Heart right ventricle (tissue), 16 donors: ENCODE measurements around the gene S100P. TPM values are rescaled to one million over a fixed set of nuclear protein-coding genes. Genes with fewer than 3 reads are reported as not detected.

Experiments
- ATAC-seq, 8 donors: fragments of 200-7000 bp; cut with Tn5 transposase; one replicate each; pipeline ENCODE4 v1.9.1; 2020; ENCODE audit warnings: mild to moderate bottlenecking in 8 of 8, moderate library complexity in 8 of 8, moderate number of reproducible peaks in 1 of 8
- DNase-seq, 2 donors: peaks; one replicate each; pipeline ENCODE4 v3.0.0-alpha.2; 2020
- H3K27ac ChIP-seq, 10 donors: fragments of 200-600 bp; sonication (generic) in 2 of 10; one replicate each; pipeline versions ENCODE4 v1.5.0 to v1.8.0; 2020 to 2022; ENCODE audit warnings: mild to moderate bottlenecking in 3 of 10
- H3K27me3 ChIP-seq, 7 donors: fragments of 200-600 bp; one replicate each; pipeline ENCODE4 v1.8.0; 2021 to 2022; ENCODE audit warnings: mild to moderate bottlenecking in 2 of 7
- H3K36me3 ChIP-seq, 9 donors: fragments of 200-600 bp; sonication (generic) in 1 of 9; one replicate each; pipeline versions ENCODE4 v1.5.0 to v1.8.0; 2020 to 2022; ENCODE audit warnings: mild to moderate bottlenecking in 2 of 9
- H3K4me1 ChIP-seq, 9 donors: fragments of 200-600 bp; sonication (generic) in 1 of 9; one replicate each; pipeline versions ENCODE4 v1.5.0 to v1.8.0; 2020 to 2022; ENCODE audit warnings: mild to moderate bottlenecking in 4 of 9
- H3K4me3 ChIP-seq, 10 donors: fragments of 200-600 bp; sonication (generic) in 2 of 10; one replicate each; pipeline versions ENCODE4 v1.5.0 to v1.8.0; 2020 to 2022; ENCODE audit warnings: mild to moderate bottlenecking in 7 of 10, moderate library complexity in 2 of 10
- H3K9me3 ChIP-seq, 11 donors: fragments of 200-600 bp in 10 of 11; sonication (generic) in 2 of 11; one replicate each; pipeline versions ENCODE4 v1.5.0 to v1.8.0; 2013 to 2022; ENCODE audit warnings: mild to moderate bottlenecking in 2 of 11, control low read depth in 1 of 11, moderate library complexity in 1 of 11
- WGBS, 2 donors: extraction: QIAGEN DNeasy Blood & Tissue Kit; methylation state at CpG; one replicate each; pipeline ENCODE4 v1.1.7; 2013; ENCODE audit warnings: inconsistent platforms in 1 of 2; 5-methylcytosine and 5-hydroxymethylcytosine counted together
- intact Hi-C, 10 donors: fragments of 100-400 bp; cut with DNase I; formaldehyde crosslinking; loops; one replicate each; pipeline versions ENCODE4 v1.11.1 to v1.14.2; 2022
- polyA plus RNA-seq, 2 donors: library from polyadenylated mRNA; stranded (reverse); fragments of 200-250 nt; gene quantifications; one replicate each; pipeline ENCODE4 v1.2.3, GENCODE V29; 2013
- total RNA-seq, 10 donors: library from RNA; stranded (reverse); fragmentation: NEBNext Ultra II Directional in 3 of 10; extraction: Animal tissue kit (Norgen Biotek cat#: 25700) in 3 of 10; gene quantifications; one replicate each; pipeline versions ENCODE4 v1.2.1 to v1.2.4, GENCODE V29; 2021 to 2023
- TF ChIP-seq, protein P1 (sequence below), 9 donors: fragments of 200-600 bp; sonication (generic) in 2 of 9; IDR thresholded peaks; one replicate each; pipeline versions ENCODE4 v1.5.0 to v1.8.0; 2021 to 2022; ENCODE audit warnings: antibody characterized with exemption in 9 of 9, mild to moderate bottlenecking in 5 of 9, moderate library complexity in 1 of 9
- donor health status: Arrhythmogenic right ventricular cardiomyopathy.
- donor health status: ischemic (EF 13 %, LVEDD 7.1; RV severe dilation, severe dysfunction).
- donor health status: healthy with polysubstance abuse.
- donor health status: DM: no; HTN: yes; CAD: no.
- donor health status: DM: no; HTN: no; CAD: no.
- donor health status: ischemic (EF 25% LVEDD 6.9; RV normal size, moderate dysfunction).
- donor health status: ischemic (EF 25% LVEDD 5.7; RV mildly dilated, moderate dysfunction).
- donor health status: healthy.
- donor health status: DM: yes; HTN: yes; CAD: no.
- donor health status: Ischemic cardiomyopathy.
- donor health status: ischemic (EF 35%, LVEDD 5.7; RV mildly dilated, moderate dysfunction).
- donor health status: nonischemic (EF 11% LVEDD 7.7; RV severe dilation, severe dysfunction).
- donor health status: DM: yes; HTN: yes; CAD: no.
- donor health status: PGD.
- donor health status: ischemic (EF 29% LVEDD 5.4; RV normal size, mild dysfunction).
- donor health status: nonischemic (EF 23%, LVEDD 6.1; RV moderate dilation, normal function).

The S100P gene
- total and polyA plus RNA-seq, 12 donors = 0.22 to 8.2 (median 1.4) TPM; not detected in 4

DNA sequence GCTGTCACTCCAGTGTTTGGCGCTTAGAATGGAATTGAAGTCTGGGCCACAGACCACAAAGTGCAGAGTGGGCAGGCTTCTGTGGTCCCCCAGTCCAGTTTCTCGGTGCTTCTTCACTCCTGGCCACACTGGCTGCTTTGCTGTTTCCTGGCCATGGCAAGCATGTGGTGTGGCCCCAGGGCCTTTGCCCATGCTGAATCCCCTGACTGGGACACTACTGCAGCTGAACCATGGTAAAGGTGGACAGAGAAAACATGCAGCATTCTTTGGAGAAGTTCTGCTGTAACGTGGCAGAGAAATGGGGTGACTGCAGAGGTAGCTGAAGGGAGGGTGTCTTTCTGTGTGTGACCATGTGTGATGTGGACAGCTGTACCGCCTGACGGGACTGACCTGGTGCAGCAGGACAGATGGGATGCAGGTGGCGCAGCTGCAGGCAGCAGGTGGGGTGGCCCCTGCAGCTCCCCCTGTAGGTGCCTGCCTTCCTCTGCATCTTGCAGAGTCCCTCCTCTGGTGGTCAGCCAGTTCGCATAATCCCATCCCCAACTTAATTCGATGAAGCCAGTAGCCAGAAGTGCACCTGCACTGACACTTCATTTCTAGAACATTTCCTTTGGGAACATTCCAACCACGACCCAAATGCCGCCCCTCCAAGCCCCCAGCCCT is 13.2 kb upstream of the S100P start:
- 84 to 86% methylated on average over 10 of the region's 10 CpGs for WGBS, 2 donors
- intact Hi-C loops = no loop called here
- TF ChIP-seq, protein P1, sequence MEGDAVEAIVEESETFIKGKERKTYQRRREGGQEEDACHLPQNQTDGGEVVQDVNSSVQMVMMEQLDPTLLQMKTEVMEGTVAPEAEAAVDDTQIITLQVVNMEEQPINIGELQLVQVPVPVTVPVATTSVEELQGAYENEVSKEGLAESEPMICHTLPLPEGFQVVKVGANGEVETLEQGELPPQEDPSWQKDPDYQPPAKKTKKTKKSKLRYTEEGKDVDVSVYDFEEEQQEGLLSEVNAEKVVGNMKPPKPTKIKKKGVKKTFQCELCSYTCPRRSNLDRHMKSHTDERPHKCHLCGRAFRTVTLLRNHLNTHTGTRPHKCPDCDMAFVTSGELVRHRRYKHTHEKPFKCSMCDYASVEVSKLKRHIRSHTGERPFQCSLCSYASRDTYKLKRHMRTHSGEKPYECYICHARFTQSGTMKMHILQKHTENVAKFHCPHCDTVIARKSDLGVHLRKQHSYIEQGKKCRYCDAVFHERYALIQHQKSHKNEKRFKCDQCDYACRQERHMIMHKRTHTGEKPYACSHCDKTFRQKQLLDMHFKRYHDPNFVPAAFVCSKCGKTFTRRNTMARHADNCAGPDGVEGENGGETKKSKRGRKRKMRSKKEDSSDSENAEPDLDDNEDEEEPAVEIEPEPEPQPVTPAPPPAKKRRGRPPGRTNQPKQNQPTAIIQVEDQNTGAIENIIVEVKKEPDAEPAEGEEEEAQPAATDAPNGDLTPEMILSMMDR (IDR thresholded peaks at IDR 0.05) = no peak
- DNase-seq (no peak), ATAC-seq (no peak)
- no peak overlapping the region for H3K4me3 ChIP-seq
- no peak overlapping the region for H3K27ac ChIP-seq
- H3K27me3 ChIP-seq = no peaks in the 10 kb centered on the region
- H3K36me3 ChIP-seq = peaks cover 0 to 11% (median 0%) of the 10 kb centered on the region in 9 donors
- H3K9me3 ChIP-seq = peaks cover 0 to 7% (median 0%) of the 10 kb centered on the region in 11 donors
- H3K4me1 ChIP-seq = peaks cover 5 to 21% (median 20%) of the 10 kb centered on the region in 9 donors

GRCh38 chr4:6681191-6681590 is 12.5 kb upstream of the S100P start:
- 86 to 91% methylated on average over 9 of the region's 9 CpGs for WGBS, 2 donors
- DNase-seq = no peak
- H3K27me3 ChIP-seq = no peaks in the 10 kb centered on the region
- H3K4me1 ChIP-seq = peaks cover 0 to 14% (median 13%) of the 10 kb centered on the region in 9 donors
- no peak for ATAC-seq
- TF ChIP-seq, protein P1 (IDR thresholded peaks at IDR 0.05) = peak in 1 of 9 donors; percentile 8
- H3K4me3 ChIP-seq = no peak overlapping the region
- intact Hi-C loops = no loop called here
- H3K9me3 ChIP-seq = peaks cover 0 to 7% (median 0%) of the 10 kb centered on the region in 11 donors
- H3K36me3 ChIP-seq = peaks cover 0 to 4% (median 0%) of the 10 kb centered on the region in 9 donors
- H3K27ac ChIP-seq = no peak overlapping the region

DNA sequence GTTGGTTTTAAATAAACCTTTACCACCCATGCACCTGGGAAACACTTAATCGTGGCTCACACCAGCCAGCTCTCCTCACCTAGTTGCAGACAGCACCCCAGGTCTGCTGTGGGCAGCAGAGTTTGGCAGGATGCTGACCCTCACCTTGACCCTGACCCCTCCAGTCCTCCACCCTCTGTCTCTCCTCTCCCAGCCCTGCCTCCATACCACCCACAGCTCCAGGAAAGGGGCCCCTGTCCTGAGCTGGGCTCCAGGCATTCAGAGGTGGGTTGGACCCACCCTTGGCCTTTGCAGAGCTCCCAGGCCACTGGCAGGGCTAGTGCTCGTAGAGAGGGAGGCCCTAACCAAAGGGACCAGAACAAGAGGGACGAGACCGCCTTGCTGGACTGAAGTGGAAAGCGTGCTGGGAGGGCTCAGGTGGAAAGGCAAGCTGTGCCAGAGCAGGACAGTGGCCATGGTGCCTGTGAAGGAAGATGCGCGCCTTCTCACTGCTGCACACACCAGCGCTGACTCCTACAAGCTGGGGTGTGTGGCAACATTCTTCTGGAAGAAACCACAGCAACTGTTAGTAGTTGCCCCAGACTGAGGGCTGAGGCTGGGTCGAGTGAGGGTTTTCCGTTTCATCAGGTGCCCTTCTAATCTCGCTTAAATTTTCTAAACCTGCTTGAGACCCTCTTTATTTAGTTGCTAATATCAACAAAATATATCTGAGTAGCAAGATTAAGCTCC is 10.7 kb upstream of the S100P start:
- ATAC-seq (no peak), DNase-seq (no peak)
- no peaks in the 10 kb centered on the region for H3K36me3 ChIP-seq
- H3K27me3 ChIP-seq = no peaks in the 10 kb centered on the region
- no peak overlapping the region for H3K27ac ChIP-seq
- H3K4me3 ChIP-seq = no peak overlapping the region
- peaks cover 0 to 7% (median 0%) of the 10 kb centered on the region in 11 donors for H3K9me3 ChIP-seq
- peaks cover 0 to 6% (median 0%) of the 10 kb centered on the region in 9 donors for H3K4me1 ChIP-seq
- intact Hi-C loops = no loop called here
- WGBS, 2 donors = 78 to 91% methylated on average over 11 of the region's 11 CpGs
- TF ChIP-seq, protein P1 (IDR thresholded peaks at IDR 0.05) = no peak

GRCh38 chr4:6684656-6685055 is 9.0 kb upstream of the S100P start:
- TF ChIP-seq, protein P1 (IDR thresholded peaks at IDR 0.05) = no peak
- 88 to 90% methylated on average over 11 of the region's 11 CpGs for WGBS, 2 donors
- intact Hi-C loops = no loop called here
- no peaks in the 10 kb centered on the region for H3K36me3 ChIP-seq
- H3K27me3 ChIP-seq = no peaks in the 10 kb centered on the region
- no peak overlapping the region for H3K4me3 ChIP-seq
- peaks cover 0 to 7% (median 0%) of the 10 kb centered on the region in 11 donors for H3K9me3 ChIP-seq
- DNase-seq = no peak
- H3K27ac ChIP-seq = no peak overlapping the region
- no peak for ATAC-seq
- H3K4me1 ChIP-seq = peaks cover 0 to 22% (median 0%) of the 10 kb centered on the region in 9 donors
